Activated naive CD4-positive, alpha-beta T cell treated with anti-CD3 and anti-CD28 coated beads for 36 hours (primary cell): ENCODE results near the gene TMEM183A. TPM values are rescaled to one million over a fixed set of nuclear protein-coding genes. Genes with fewer than 3 reads are reported as not detected.
A peak's percentile ranks its signal among the peaks of the same experiment; 100 is the strongest.
"Not testable (repeated sequence)": the region's sequence is repeated elsewhere in the genome, so short reads cannot be mapped to it uniquely, and the experiment has no call there.

ENCODE experiments used
- CTCF ChIA-PET: fragments of 350-600 bp; sonication (Branson Sonifier 250); formaldehyde crosslinking; loops from one replicate; lab custom pipeline; 2021; ENCODE audit warnings: antibody characterized with exemption; lab: Charles Lee
- DNase-seq: peaks from one replicate; pipeline ENCODE4 v3.0.0-alpha.2; 2020
- H3K27ac Mint-ChIP-seq: one replicate; pipeline ENCODE4 v1.8.0; 2021; ENCODE audit warnings: mild to moderate bottlenecking, mixed read lengths
- H3K27me3 Mint-ChIP-seq: one replicate; pipeline ENCODE4 v1.8.0; 2021; ENCODE audit warnings: low read depth, mixed read lengths
- H3K36me3 Mint-ChIP-seq: one replicate; pipeline ENCODE4 v1.8.0; 2021; ENCODE audit warnings: low read depth, mixed read lengths
- H3K4me1 Mint-ChIP-seq: one replicate; pipeline ENCODE4 v1.8.0; 2021; ENCODE audit warnings: low read depth, mixed read lengths
- H3K4me3 Mint-ChIP-seq: one replicate; pipeline ENCODE4 v1.8.0; 2021; ENCODE audit warnings: mild to moderate bottlenecking, moderate library complexity, mixed read lengths
- H3K9me3 Mint-ChIP-seq: one replicate; pipeline ENCODE4 v1.8.0; 2021; ENCODE audit warnings: mixed read lengths
- intact Hi-C: fragments of 100-400 bp; cut with micrococcal nuclease; formaldehyde crosslinking; loops from one replicate; pipeline ENCODE4 v1.15.1; 2023
- total RNA-seq, 2 experiments: library from RNA; stranded (reverse); gene quantifications; one replicate each; pipeline ENCODE4 v1.2.3, GENCODE V29; 2021

TMEM183A gene
- total RNA-seq, 2 experiments from 2014 or later = 80.3 to 90.6 TPM

- CTCF ChIA-PET = interaction anchor here (0.6 to 1.8 kb wide), 13 partner anchors 8 to 218 kb away, joined by 3 to 11 read pairs (median 3); partner anchors contain the start of gene KLHL12
- no peaks in the 10 kb centered on the region for H3K9me3 Mint-ChIP-seq
- no peaks in the 10 kb centered on the region for H3K27me3 Mint-ChIP-seq
- DNase-seq = no peak
- H3K36me3 Mint-ChIP-seq = peaks cover 3% of the 10 kb centered on the region
- H3K4me1 Mint-ChIP-seq = peaks cover 28% of the 10 kb centered on the region
- H3K27ac Mint-ChIP-seq = no peak overlapping the region
- intact Hi-C loops = loop anchor here (2.0 to 10.0 kb wide), 3 partner anchors 30 to 624 kb away; partner anchors contain the start of genes PCAT6, PPP1R12B and UBE2T
- H3K4me3 Mint-ChIP-seq = peak overlapping the region; percentile 85
Observed at GRCh38 chr1:202968351-202968750, 38.8 kb upstream of the TMEM183A start.

GRCh38 chr1:202968895-202969295 is 38.3 kb upstream of the TMEM183A start:
- intact Hi-C loops = loop anchor here (1.0 to 10.0 kb wide), 4 partner anchors 30 to 624 kb away; partner anchors contain the start of genes PCAT6, PPP1R12B and UBE2T

GRCh38 chr1:202972046-202972445 is 35.1 kb upstream of the TMEM183A start:
- no peak for DNase-seq
- Mint-ChIP-seq H3K4me1 (peaks cover 14% of the 10 kb centered on the region), H3K36me3 (no peaks in the 10 kb centered on the region), H3K27me3 (no peaks in the 10 kb centered on the region), H3K9me3 (no peaks in the 10 kb centered on the region), H3K27ac (no peak overlapping the region), H3K4me3 (no peak overlapping the region)
- CTCF ChIA-PET = no interaction called here
- intact Hi-C loops = no loop called here

More at GRCh38 chr1:202968895-202969295, 38.3 kb upstream of the TMEM183A start:
- H3K9me3 Mint-ChIP-seq = no peaks in the 10 kb centered on the region
- H3K27me3 Mint-ChIP-seq = no peaks in the 10 kb centered on the region
- CTCF ChIA-PET = interaction anchor here (0.9 to 1.8 kb wide), 8 partner anchors 7 to 71 kb away, joined by 3 to 11 read pairs (median 4); partner anchors contain the start of gene KLHL12
- no peak overlapping the region for H3K27ac Mint-ChIP-seq
- peak; percentile 56 for DNase-seq
- no peak overlapping the region for H3K4me3 Mint-ChIP-seq
- peaks cover 28% of the 10 kb centered on the region for H3K4me1 Mint-ChIP-seq
- H3K36me3 Mint-ChIP-seq = peaks cover 1% of the 10 kb centered on the region

- no peak overlapping the region for H3K27ac Mint-ChIP-seq
- DNase-seq = no peak
- H3K4me3 Mint-ChIP-seq = no peak overlapping the region
- no peaks in the 10 kb centered on the region for H3K36me3 Mint-ChIP-seq
- CTCF ChIA-PET = no interaction called here
- no peaks in the 10 kb centered on the region for H3K4me1 Mint-ChIP-seq
- H3K27me3 Mint-ChIP-seq = peaks cover 5% of the 10 kb centered on the region
- no peaks in the 10 kb centered on the region for H3K9me3 Mint-ChIP-seq
- intact Hi-C loops = no loop called here
Observed at GRCh38 chr1:202974856-202975255, 32.3 kb upstream of the TMEM183A start.

GRCh38 chr1:202976633-202977032 is 30.5 kb upstream of the TMEM183A start:
- Mint-ChIP-seq H3K4me3 (no peak overlapping the region), H3K27ac (no peak overlapping the region), H3K9me3 (no peaks in the 10 kb centered on the region), H3K36me3 (no peaks in the 10 kb centered on the region), H3K4me1 (no peaks in the 10 kb centered on the region), H3K27me3 (peaks cover 5% of the 10 kb centered on the region)
- CTCF ChIA-PET = interaction anchor here (0.6 to 1.6 kb wide), 2 partner anchors 8 to 24 kb away, joined by 3 to 7 read pairs; no protein-coding TSS in a partner anchor
- intact Hi-C loops = no loop called here
- no peak for DNase-seq

GRCh38 chr1:202979459-202979858 is 27.7 kb upstream of the TMEM183A start:
- Mint-ChIP-seq H3K4me1 (no peaks in the 10 kb centered on the region), H3K36me3 (no peaks in the 10 kb centered on the region), H3K9me3 (no peaks in the 10 kb centered on the region), H3K27me3 (peaks cover 5% of the 10 kb centered on the region), H3K27ac (no peak overlapping the region), H3K4me3 (no peak overlapping the region)
- DNase-seq = no peak
- intact Hi-C loops = no loop called here
- CTCF ChIA-PET = interaction anchor here (0.6 to 1.2 kb wide), 3 partner anchors 9 to 20 kb away, joined by 3 to 4 read pairs (median 4); no protein-coding TSS in a partner anchor

GRCh38 chr1:202981939-202982338 is 25.2 kb upstream of the TMEM183A start:
- no peak overlapping the region for H3K4me3 Mint-ChIP-seq
- H3K4me1 Mint-ChIP-seq = no peaks in the 10 kb centered on the region
- H3K9me3 Mint-ChIP-seq = no peaks in the 10 kb centered on the region
- H3K27ac Mint-ChIP-seq = no peak overlapping the region
- peaks cover 5% of the 10 kb centered on the region for H3K27me3 Mint-ChIP-seq
- intact Hi-C loops = no loop called here
- no peaks in the 10 kb centered on the region for H3K36me3 Mint-ChIP-seq
- CTCF ChIA-PET = interaction anchor here (1.0 to 1.6 kb wide), 3 partner anchors 13 to 18 kb away, joined by 3 read pairs; no protein-coding TSS in a partner anchor
- no peak for DNase-seq

- no peaks in the 10 kb centered on the region for H3K9me3 Mint-ChIP-seq
- H3K4me1 Mint-ChIP-seq = no peaks in the 10 kb centered on the region
- no peak for DNase-seq
- CTCF ChIA-PET = no interaction called here
- H3K4me3 Mint-ChIP-seq = no peak overlapping the region
- no peaks in the 10 kb centered on the region for H3K27me3 Mint-ChIP-seq
- H3K36me3 Mint-ChIP-seq = no peaks in the 10 kb centered on the region
- H3K27ac Mint-ChIP-seq = no peak overlapping the region
- intact Hi-C loops = no loop called here
Observed at GRCh38 chr1:202982715-202983430, 24.3 kb upstream of the TMEM183A start.

GRCh38 chr1:202986120-202986519 is 21.1 kb upstream of the TMEM183A start:
- H3K27ac Mint-ChIP-seq, CTCF ChIA-PET, H3K27me3 Mint-ChIP-seq, intact Hi-C loops, DNase-seq, H3K4me3 Mint-ChIP-seq, H3K9me3 Mint-ChIP-seq, H3K4me1 Mint-ChIP-seq, H3K36me3 Mint-ChIP-seq: not testable (repeated sequence)

- no peak for DNase-seq
- intact Hi-C loops = no loop called here
- CTCF ChIA-PET = interaction anchor here (1.4 kb wide), 1 partner anchor 12 kb away, joined by 3 read pairs; no protein-coding TSS in a partner anchor
- no peaks in the 10 kb centered on the region for H3K36me3 Mint-ChIP-seq
- H3K4me3 Mint-ChIP-seq = no peak overlapping the region
- H3K9me3 Mint-ChIP-seq = no peaks in the 10 kb centered on the region
- no peak overlapping the region for H3K27ac Mint-ChIP-seq
- H3K4me1 Mint-ChIP-seq = no peaks in the 10 kb centered on the region
- no peaks in the 10 kb centered on the region for H3K27me3 Mint-ChIP-seq
Observed at GRCh38 chr1:202987255-202987654, 19.9 kb upstream of the TMEM183A start.

GRCh38 chr1:202987922-202988583 is 19.1 kb upstream of the TMEM183A start:
- H3K27me3 Mint-ChIP-seq = no peaks in the 10 kb centered on the region
- CTCF ChIA-PET = interaction anchor here (0.8 to 1.4 kb wide), 3 partner anchors 12 to 20 kb away, joined by 3 read pairs; no protein-coding TSS in a partner anchor

GRCh38 chr1:202989879-202990278 is 17.3 kb upstream of the TMEM183A start:
- intact Hi-C loops = no loop called here
- CTCF ChIA-PET = interaction anchor here (0.5 to 1.1 kb wide), 3 partner anchors 10 to 418 kb away, joined by 3 to 7 read pairs (median 3); no protein-coding TSS in a partner anchor
- peaks cover 7% of the 10 kb centered on the region for H3K27me3 Mint-ChIP-seq
- no peak overlapping the region for H3K27ac Mint-ChIP-seq
- no peaks in the 10 kb centered on the region for H3K4me1 Mint-ChIP-seq
- no peaks in the 10 kb centered on the region for H3K36me3 Mint-ChIP-seq
- no peak for DNase-seq
- no peaks in the 10 kb centered on the region for H3K9me3 Mint-ChIP-seq
- H3K4me3 Mint-ChIP-seq = no peak overlapping the region

More at GRCh38 chr1:202987922-202988583, 19.1 kb upstream of the TMEM183A start:
- Mint-ChIP-seq H3K9me3 (no peaks in the 10 kb centered on the region), H3K4me1 (no peaks in the 10 kb centered on the region), H3K27ac (no peak overlapping the region), H3K4me3 (no peak overlapping the region), H3K36me3 (no peaks in the 10 kb centered on the region)
- intact Hi-C loops = no loop called here
- DNase-seq = no peak
